Measurements from ENCODE around the gene C16orf87.

DNA sequence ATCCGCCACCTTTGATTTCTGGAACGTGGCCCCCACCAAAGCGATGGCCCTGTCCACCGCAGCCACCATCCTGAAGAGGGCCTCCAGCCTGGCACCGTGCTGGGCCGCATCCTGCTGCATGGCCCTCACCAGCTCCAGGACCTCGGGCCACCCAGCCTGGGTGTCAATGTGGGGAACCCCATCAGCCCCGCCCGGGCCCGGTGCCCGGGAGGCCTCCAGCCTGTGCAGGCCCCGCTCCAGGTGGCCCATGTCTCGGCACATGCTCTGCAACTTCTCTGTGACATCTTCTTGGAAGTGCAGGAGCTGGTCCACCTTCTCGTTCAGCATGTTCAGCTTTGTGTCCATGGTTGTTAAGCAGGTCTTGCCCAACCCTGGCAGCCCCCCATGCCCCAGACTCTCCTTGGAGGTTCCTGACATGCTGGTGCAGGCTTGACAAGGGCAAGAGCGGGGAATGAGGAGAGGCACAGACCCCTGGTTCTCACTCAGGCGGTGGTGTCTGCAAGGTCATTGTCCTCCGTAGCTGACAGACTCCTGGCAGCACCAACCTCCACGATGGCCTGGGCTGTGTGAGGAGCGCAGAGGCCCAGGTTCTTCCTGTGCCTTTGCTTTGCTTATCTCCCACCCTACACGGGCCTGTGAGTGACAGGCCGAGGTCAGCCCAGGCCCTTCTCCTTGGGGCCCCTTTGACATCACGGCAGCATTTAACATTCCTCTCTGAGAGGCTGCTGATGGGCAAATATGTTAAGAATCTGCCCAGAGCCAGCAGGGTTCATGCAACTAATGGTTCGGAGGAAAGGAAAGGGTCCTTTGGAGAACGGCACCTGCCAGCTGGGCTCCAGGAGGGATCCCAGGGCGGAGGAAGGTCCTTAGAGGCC is 83.0 kb downstream of the C16orf87 start, which contains the start of gene MYLK3:
- no peak for TF ChIP-seq POLR2A (IDR thresholded peaks at IDR 0.05)
- TF ChIP-seq, protein P1, sequence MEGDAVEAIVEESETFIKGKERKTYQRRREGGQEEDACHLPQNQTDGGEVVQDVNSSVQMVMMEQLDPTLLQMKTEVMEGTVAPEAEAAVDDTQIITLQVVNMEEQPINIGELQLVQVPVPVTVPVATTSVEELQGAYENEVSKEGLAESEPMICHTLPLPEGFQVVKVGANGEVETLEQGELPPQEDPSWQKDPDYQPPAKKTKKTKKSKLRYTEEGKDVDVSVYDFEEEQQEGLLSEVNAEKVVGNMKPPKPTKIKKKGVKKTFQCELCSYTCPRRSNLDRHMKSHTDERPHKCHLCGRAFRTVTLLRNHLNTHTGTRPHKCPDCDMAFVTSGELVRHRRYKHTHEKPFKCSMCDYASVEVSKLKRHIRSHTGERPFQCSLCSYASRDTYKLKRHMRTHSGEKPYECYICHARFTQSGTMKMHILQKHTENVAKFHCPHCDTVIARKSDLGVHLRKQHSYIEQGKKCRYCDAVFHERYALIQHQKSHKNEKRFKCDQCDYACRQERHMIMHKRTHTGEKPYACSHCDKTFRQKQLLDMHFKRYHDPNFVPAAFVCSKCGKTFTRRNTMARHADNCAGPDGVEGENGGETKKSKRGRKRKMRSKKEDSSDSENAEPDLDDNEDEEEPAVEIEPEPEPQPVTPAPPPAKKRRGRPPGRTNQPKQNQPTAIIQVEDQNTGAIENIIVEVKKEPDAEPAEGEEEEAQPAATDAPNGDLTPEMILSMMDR (IDR thresholded peaks at IDR 0.05), result no peak
